ENCODE measurements around the gene C1GALT1.
A peak's percentile ranks its signal among the peaks of the same experiment; 100 is the strongest.

C1GALT1 gene

GRCh38 chr7:7266257-7266881 lies 84.0 kb downstream of the C1GALT1 start:
- no peak overlapping the region for H3K9ac ChIP-seq (ENCODE audit: low read length)
- no peak for TF ChIP-seq CTCF (IDR thresholded peaks at IDR 0.05; ENCODE audit: low read length)
- no peak for TF ChIP-seq EZH2 (IDR thresholded peaks at IDR 0.05; ENCODE audit: borderline replicate concordance, low read length)
- H3K79me2 ChIP-seq (ENCODE audit: insufficient read depth, low read length): peaks cover under 1% of the 10 kb centered on the region; the same call in 1 of the 2 replicates
- H4K20me1 ChIP-seq (ENCODE audit: insufficient read depth, low read length): no peaks in the 10 kb centered on the region
- no peaks in the 10 kb centered on the region for H3K9me2 ChIP-seq (ENCODE audit: low read depth, low read length)
- H3K4me2 ChIP-seq (ENCODE audit: low read length): no peak overlapping the region
- no peaks in the 10 kb centered on the region for H3K36me3 ChIP-seq (ENCODE audit: insufficient read depth, low read length)
- no peaks in the 10 kb centered on the region for H3F3A ChIP-seq (ENCODE audit: insufficient read depth, low read length)
- no peaks in the 10 kb centered on the region for H3K27me3 ChIP-seq (ENCODE audit: insufficient read depth, low read length)
- peaks cover 39% of the 10 kb centered on the region for H3K4me1 ChIP-seq (ENCODE audit: insufficient read depth, low read length, severe bottlenecking)
- H3K27ac ChIP-seq (ENCODE audit: low read depth, low read length, poor library complexity, severe bottlenecking): no peak overlapping the region
- H3K4me3 ChIP-seq (ENCODE audit: low read depth, low read length, poor library complexity, severe bottlenecking): no peak overlapping the region
- H3K9me3 ChIP-seq (ENCODE audit: low read length): no peaks in the 10 kb centered on the region
- H2AFZ ChIP-seq (ENCODE audit: low read length): no peak overlapping the region

- peaks cover 22% of the 10 kb centered on the region for H3K79me2 ChIP-seq (ENCODE audit: insufficient read depth, low read length)
- peak overlapping the region; percentile 65 for H3K9ac ChIP-seq (ENCODE audit: low read length)
- H3K4me2 ChIP-seq (ENCODE audit: low read length): peak overlapping the region; percentile 86
- H4K20me1 ChIP-seq (ENCODE audit: insufficient read depth, low read length): no peaks in the 10 kb centered on the region
- H3K27ac ChIP-seq (ENCODE audit: low read depth, low read length, poor library complexity, severe bottlenecking): peak overlapping the region; percentile 75
- H3K9me3 ChIP-seq (ENCODE audit: low read length): no peaks in the 10 kb centered on the region
- no peaks in the 10 kb centered on the region for H3K9me2 ChIP-seq (ENCODE audit: low read depth, low read length)
- no peak for TF ChIP-seq EZH2 (IDR thresholded peaks at IDR 0.05; ENCODE audit: borderline replicate concordance, low read length)
- no peak for TF ChIP-seq CTCF (IDR thresholded peaks at IDR 0.05; ENCODE audit: low read length)
- H3K4me1 ChIP-seq (ENCODE audit: insufficient read depth, low read length, severe bottlenecking): peaks cover 62% of the 10 kb centered on the region
- H3F3A ChIP-seq (ENCODE audit: insufficient read depth, low read length): no peaks in the 10 kb centered on the region
- no peaks in the 10 kb centered on the region for H3K27me3 ChIP-seq (ENCODE audit: insufficient read depth, low read length)
- H3K36me3 ChIP-seq (ENCODE audit: insufficient read depth, low read length): no peaks in the 10 kb centered on the region
- H2AFZ ChIP-seq (ENCODE audit: low read length): no peak overlapping the region
- peak overlapping the region; percentile 70 for H3K4me3 ChIP-seq (ENCODE audit: low read depth, low read length, poor library complexity, severe bottlenecking)
Observed at GRCh38 chr7:7271094-7271874, 88.9 kb downstream of the C1GALT1 start.

GRCh38 chr7:7272294-7272693 lies 90.0 kb downstream of the C1GALT1 start:
- Histone ChIP-seq H3K36me3 (ENCODE audit: insufficient read depth, low read length) (peaks cover 5% of the 10 kb centered on the region; the same call in 1 of the 2 replicates), H3K4me3 (ENCODE audit: low read depth, low read length, poor library complexity, severe bottlenecking) (peak overlapping the region; percentile 70), H3K9me2 (ENCODE audit: low read depth, low read length) (no peaks in the 10 kb centered on the region), H3K9ac (ENCODE audit: low read length) (peak overlapping the region; percentile 65), H3K27ac (ENCODE audit: low read depth, low read length, poor library complexity, severe bottlenecking) (peak overlapping the region; percentile 75), H3K9me3 (ENCODE audit: low read length) (no peaks in the 10 kb centered on the region), H2AFZ (ENCODE audit: low read length) (no peak overlapping the region), H3K4me1 (ENCODE audit: insufficient read depth, low read length, severe bottlenecking) (peaks cover 71% of the 10 kb centered on the region), H3K27me3 (ENCODE audit: insufficient read depth, low read length) (no peaks in the 10 kb centered on the region), H4K20me1 (ENCODE audit: insufficient read depth, low read length) (no peaks in the 10 kb centered on the region), H3K79me2 (ENCODE audit: insufficient read depth, low read length) (peaks cover 22% of the 10 kb centered on the region), H3K4me2 (ENCODE audit: low read length) (peak overlapping the region; percentile 86), H3F3A (ENCODE audit: insufficient read depth, low read length) (no peaks in the 10 kb centered on the region)
- TF ChIP-seq CTCF (IDR thresholded peaks at IDR 0.05; ENCODE audit: low read length) (no peak), EZH2 (IDR thresholded peaks at IDR 0.05; ENCODE audit: borderline replicate concordance, low read length) (no peak)

All from OCI-LY1 (cell line).